Adrenal gland (tissue), 12 donors: ENCODE data around the gene IL3. TPM values are rescaled to one million over a fixed set of nuclear protein-coding genes. Genes with fewer than 3 reads are reported as not detected.

ENCODE experiments used
- DNase-seq, 7 donors: peaks; one replicate each; pipeline ENCODE4 v3.0.0-alpha.2; 2019 to 2020
- H3K27ac ChIP-seq, 5 donors: fragments of 200-600 bp; sonication (generic) in 4 of 5; 1 replicate in 3 of 5; 2 replicates in 2 of 5; pipeline versions ENCODE4 v1.5.1 to v1.8.0; 2016 to 2020; ENCODE audit warnings: mild to moderate bottlenecking in 1 of 5
- H3K27me3 ChIP-seq: fragments of 200-600 bp; 2 replicates; pipeline ENCODE4 v1.8.0; 2021
- H3K36me3 ChIP-seq, 2 donors: fragments of 200-600 bp; replicated peaks in 1 of 2; 1 replicate in 1 of 2; 2 replicates in 1 of 2; pipeline versions ENCODE4 v1.5.1 to v1.8.0; 2018 to 2022
- H3K4me1 ChIP-seq, 2 donors: fragments of 200-600 bp; replicated peaks in 1 of 2; 1 replicate in 1 of 2; 2 replicates in 1 of 2; pipeline versions ENCODE4 v1.5.1 to v1.8.0; 2018 to 2021
- H3K4me3 ChIP-seq, 4 donors: fragments of 200-600 bp; sonication (generic) in 3 of 4; one replicate each; pipeline ENCODE4 v1.5.1; 2016 to 2018
- H3K9me3 ChIP-seq, 3 donors: fragments of 200-600 bp; sonication (generic) in 1 of 3; replicated peaks in 1 of 3; 1 replicate in 2 of 3; 2 replicates in 1 of 3; pipeline versions ENCODE4 v1.5.1 to v1.8.0; 2016 to 2021
- CTCF ChIP-seq, 6 experiments: fragments of 450-650 bp in 4 of 6; fragments of 200-600 bp in 2 of 6; sonication (generic) in 1 of 6; IDR thresholded peaks; 1 replicate in 5 of 6; 2 replicates in 1 of 6; pipeline versions ENCODE4 v1.5.1 to v1.8.0; 2016 to 2021; ENCODE audit warnings: antibody characterized with exemption in 6 of 6, mild to moderate bottlenecking in 2 of 6, moderate library complexity in 1 of 6
- POLR2A ChIP-seq, 2 donors: fragments of 450-650 bp; IDR thresholded peaks; one replicate each; pipeline ENCODE4 v1.6.1; 2017; ENCODE audit warnings: antibody characterized with exemption in 2 of 2, mild to moderate bottlenecking in 2 of 2, moderate library complexity in 1 of 2
- WGBS, 4 donors: extraction: QIAGEN DNeasy Blood & Tissue Kit in 2 of 4; methylation state at CpG; one replicate each; pipeline versions ENCODE4 v1.1.5 to v1.1.7; 2013 to 2017; 5-methylcytosine and 5-hydroxymethylcytosine counted together
- intact Hi-C, 2 donors: fragments of 100-400 bp; cut with DNase I; formaldehyde crosslinking; loops; one replicate each; pipeline versions ENCODE4 v1.14.1 to v1.15.0; 2022 to 2023
- polyA plus RNA-seq, 3 donors: library from polyadenylated mRNA; stranded (reverse); fragments of 200-250 nt in 2 of 3; fragments of 350-450 nt in 1 of 3; fragmentation: Illumina TruSeq in 1 of 3; extraction: RNeasy Lipid Tissue Mini Kit (QIAGEN cat#74804) in 1 of 3; gene quantifications; one replicate each; pipeline ENCODE4 v1.2.3, GENCODE V29; 2013 to 2014
- total RNA-seq, 9 donors: library from RNA; depleted of rRNA in 4 of 9; stranded (reverse); fragments of >200 nt in 4 of 9; fragments of 120-200 nt in 1 of 9; fragmentation: NEBNext Ultra II Directional in 1 of 9; extraction: Animal tissue kit (Norgen Biotek cat#: 25700) in 1 of 9; gene quantifications; one replicate each; pipeline versions ENCODE4 v1.1.0 to v1.2.4, GENCODE V29; 2013 to 2023
- donor health status: healthy with polysubstance abuse.
- donor health status: Bipolar disorder and iron deficiency.
- donor health status: DM: yes; HTN: yes; CAD: no.
- donor health status: DM: no; HTN: no; CAD: no.
- donor health status: DM: no; HTN: no; CAD: no.
- donor health status: DM: yes; HTN: yes; CAD: no.

IL3 gene
- total and polyA plus RNA-seq, 12 donors = not detected

- Histone ChIP-seq H3K4me3 (no peak overlapping the region), H3K4me1 (no peaks in the 10 kb centered on the region), H3K36me3 (no peaks in the 10 kb centered on the region), H3K27me3 (no peaks in the 10 kb centered on the region), H3K9me3 (no peaks in the 10 kb centered on the region), H3K27ac (no peak overlapping the region)
- 48 to 63% (median 59%) methylated on average over 2 to 5 of the region's 5 CpGs for WGBS, 4 donors
- TF ChIP-seq POLR2A (IDR thresholded peaks at IDR 0.05) (no peak), CTCF (IDR thresholded peaks at IDR 0.05) (no peak)
- DNase-seq = peak in 1 of 7 donors; percentile 11
- intact Hi-C loops = loop anchor here in 1 of 2 donors (5.0 kb wide), 1 partner anchor 477 kb away; no protein-coding TSS in a partner anchor
Observed at GRCh38 chr5:132064140-132064539, 3.7 kb downstream of the IL3 start.

- H3K9me3 ChIP-seq = no peaks in the 10 kb centered on the region
- H3K36me3 ChIP-seq = no peaks in the 10 kb centered on the region
- WGBS, 4 donors = 69 to 85% (median 77%) methylated on average over 9 to 11 of the region's 11 CpGs
- H3K27me3 ChIP-seq = no peaks in the 10 kb centered on the region
- no peaks in the 10 kb centered on the region for H3K4me1 ChIP-seq
- H3K4me3 ChIP-seq = no peak overlapping the region
- TF ChIP-seq POLR2A (IDR thresholded peaks at IDR 0.05) (no peak), CTCF (IDR thresholded peaks at IDR 0.05) (peak; percentile 77 to 92 (median 82))
- DNase-seq = peak; percentile 61 to 89 (median 71)
- H3K27ac ChIP-seq = no peak overlapping the region
- intact Hi-C loops = loop anchor here in 1 of 2 donors (5.0 kb wide), 2 partner anchors 67 to 478 kb away; no protein-coding TSS in a partner anchor
Observed at GRCh38 chr5:132064738-132065331, 4.4 kb downstream of the IL3 start.

- no peaks in the 10 kb centered on the region for H3K4me1 ChIP-seq
- no peaks in the 10 kb centered on the region for H3K9me3 ChIP-seq
- no peak overlapping the region for H3K27ac ChIP-seq
- TF ChIP-seq CTCF (IDR thresholded peaks at IDR 0.05) = peak; percentile 29 to 54 (median 34)
- TF ChIP-seq POLR2A (IDR thresholded peaks at IDR 0.05) = no peak
- 51 to 68% (median 62%) methylated on average over 4 of the region's 4 CpGs for WGBS, 4 donors
- intact Hi-C loops = loop anchor here in 1 of 2 donors (5.0 kb wide), 1 partner anchor 67 kb away; no protein-coding TSS in a partner anchor
- H3K4me3 ChIP-seq = no peak overlapping the region
- H3K36me3 ChIP-seq = no peaks in the 10 kb centered on the region
- H3K27me3 ChIP-seq = no peaks in the 10 kb centered on the region
- peak; percentile 39 to 77 (median 64) for DNase-seq
Observed at GRCh38 chr5:132065351-132065937, 5.0 kb downstream of the IL3 start.

GRCh38 chr5:132065951-132066701 lies 5.7 kb downstream of the IL3 start:
- H3K36me3 ChIP-seq = no peaks in the 10 kb centered on the region
- WGBS, 4 donors = 87 to 92% (median 91%) methylated on average over 8 to 13 of the region's 13 CpGs
- intact Hi-C loops = loop anchor here in 1 of 2 donors (5.0 kb wide), 1 partner anchor 66 kb away; no protein-coding TSS in a partner anchor
- DNase-seq = no peak
- no peak overlapping the region for H3K27ac ChIP-seq
- H3K4me1 ChIP-seq = no peaks in the 10 kb centered on the region
- TF ChIP-seq CTCF (IDR thresholded peaks at IDR 0.05) (no peak), POLR2A (IDR thresholded peaks at IDR 0.05) (no peak)
- H3K4me3 ChIP-seq = no peak overlapping the region
- no peaks in the 10 kb centered on the region for H3K27me3 ChIP-seq
- no peaks in the 10 kb centered on the region for H3K9me3 ChIP-seq
